Mucosa of descending colon (tissue), 3 donors: Measurements from ENCODE around the gene ITGA7. TPM values are rescaled to one million over a fixed set of nuclear protein-coding genes. Genes with fewer than 3 reads are reported as not detected.
A peak's percentile ranks its signal among the peaks of the same experiment; 100 is the strongest.

Experiments
- ATAC-seq: fragments of 200-7000 bp; cut with Tn5 transposase; one replicate; pipeline ENCODE4 v1.9.1; 2020; ENCODE audit warnings: mild to moderate bottlenecking, moderate library complexity
- DNase-seq, 3 donors: peaks; one replicate each; pipeline ENCODE4 v3.0.0-alpha.2; 2020
- H3K36me3 ChIP-seq: fragments of 200-600 bp; one replicate; pipeline ENCODE4 v1.8.0; 2021; ENCODE audit warnings: low read depth, mild to moderate bottlenecking
- H3K4me1 ChIP-seq: fragments of 200-600 bp; one replicate; pipeline ENCODE4 v1.8.0; 2021; ENCODE audit warnings: low read depth, mild to moderate bottlenecking
- H3K4me3 ChIP-seq: fragments of 200-600 bp; one replicate; pipeline ENCODE4 v1.8.0; 2021; ENCODE audit warnings: mild to moderate bottlenecking
- H3K9me3 ChIP-seq: fragments of 200-600 bp; one replicate; pipeline ENCODE4 v1.8.0; 2021; ENCODE audit warnings: mild to moderate bottlenecking
- CTCF ChIP-seq: fragments of 200-600 bp; IDR thresholded peaks from one replicate; pipeline ENCODE4 v1.8.0; 2022; ENCODE audit warnings: antibody characterized with exemption, mild to moderate bottlenecking
- intact Hi-C, 2 donors: fragments of 100-400 bp; cut with DNase I in 1 of 2; cut with micrococcal nuclease in 1 of 2; formaldehyde crosslinking; loops; one replicate each; pipeline versions ENCODE4 v1.11.0 to v1.11.1; 2022; cut with DNase I, micrococcal nuclease
- total RNA-seq, 3 donors: library from RNA; stranded (reverse); fragmentation: NEBNext Ultra II Directional in 2 of 3; extraction: Animal tissue kit (Norgen Biotek cat#: 25700) in 2 of 3; gene quantifications; one replicate each; pipeline versions ENCODE4 v1.2.1 to v1.2.4, GENCODE V29; 2021 to 2023
- donor health status: DM: no; HTN: no; CAD: no; lungs with moderate emphysema.
- donor health status: DM: no; HTN: no; CAD: no.
- donor health status: DM: no; HTN: yes; CAD: no.

ITGA7 gene
- total RNA-seq, 3 donors from 2014 or later = 16.5 to 449 (median 46.0) TPM

- ATAC-seq (peak; percentile 80), DNase-seq (peak; percentile 96 to 97 (median 96))
- intact Hi-C loops = no loop called here
These were observed 8.3 kb upstream of the ITGA7 start, which contains the start of gene BLOC1S1 for GRCh38 chr12:55715833-55716581. TSS of gene BLOC1S1 (plus strand) at chr12:55716046. CDS start at chr12:55716052, 6 bp downstream.

GRCh38 chr12:55715169-55715764 lies 7.6 kb upstream of the ITGA7 start:
- Histone ChIP-seq H3K36me3 (no peaks in the 10 kb centered on the region), H3K4me1 (peaks cover 38% of the 10 kb centered on the region), H3K4me3 (no peak overlapping the region), H3K9me3 (no peaks in the 10 kb centered on the region)
- ATAC-seq = no peak
- no peak for DNase-seq
- intact Hi-C loops = no loop called here
- TF ChIP-seq CTCF = no peak

More at GRCh38 chr12:55715833-55716581, 8.3 kb upstream of the ITGA7 start, which contains the start of gene BLOC1S1:
- Histone ChIP-seq H3K4me3 (peak within 1 kb of the TSS; percentile 87), H3K9me3 (no peaks in the 10 kb centered on the region), H3K4me1 (peaks cover 44% of the 10 kb centered on the region), H3K36me3 (no peaks in the 10 kb centered on the region)
- TF ChIP-seq CTCF = no peak

- Histone ChIP-seq H3K36me3 (no peaks in the 10 kb centered on the region), H3K9me3 (no peaks in the 10 kb centered on the region), H3K4me3 (no peak overlapping the region), H3K4me1 (peaks cover 24% of the 10 kb centered on the region)
- DNase-seq (peak in 1 of 3 donors; percentile 9), ATAC-seq (no peak)
- intact Hi-C loops = no loop called here
- TF ChIP-seq CTCF = no peak
These were observed 6.0 kb upstream of the ITGA7 start for GRCh38 chr12:55713721-55714120.

- intact Hi-C loops = no loop called here
- no peak for TF ChIP-seq CTCF
- no peak for DNase-seq
- peaks cover 28% of the 10 kb centered on the region for H3K4me1 ChIP-seq
- H3K36me3 ChIP-seq = no peaks in the 10 kb centered on the region
- H3K4me3 ChIP-seq = no peak overlapping the region
- no peak for ATAC-seq
- no peaks in the 10 kb centered on the region for H3K9me3 ChIP-seq
These were observed 5.2 kb upstream of the ITGA7 start for GRCh38 chr12:55712700-55713415.

GRCh38 chr12:55711786-55712553 lies 4.3 kb upstream of the ITGA7 start:
- Histone ChIP-seq H3K4me1 (peaks cover 26% of the 10 kb centered on the region), H3K9me3 (no peaks in the 10 kb centered on the region), H3K4me3 (no peak overlapping the region), H3K36me3 (no peaks in the 10 kb centered on the region)
- DNase-seq = peak in 1 of 3 donors; percentile 7
- no peak for ATAC-seq
- intact Hi-C loops = no loop called here
- TF ChIP-seq CTCF = no peak
